Fibroblast of mammary gland (primary cell): ENCODE results near the gene CFL1.

Experiments
- DNase-seq: peaks from one replicate; pipeline ENCODE4 v3.0.0-alpha.2; 2010; ENCODE audit warnings: low read depth
- H3K4me3 ChIP-seq: 2 replicates; pipeline ENCODE4 v1.5.1; 2011; ENCODE audit warnings: low read depth, mild to moderate bottlenecking, low read length, moderate library complexity; ENCODE audit not compliant: control insufficient read depth
- CTCF ChIP-seq: conservative IDR thresholded peaks from 2 replicates; pipeline ENCODE4 v1.5.1; 2011; ENCODE audit warnings: low read depth, low read length, inconsistent platforms; ENCODE audit not compliant: control insufficient read depth, insufficient read depth

CFL1 gene

GRCh38 chr11:65867284-65868071 is 9.5 kb upstream of the CFL1 start:
- H3K4me3 ChIP-seq = no peak overlapping the region
- no peak for TF ChIP-seq CTCF
- no peak for DNase-seq

GRCh38 chr11:65866509-65867283 is 8.7 kb upstream of the CFL1 start:
- H3K4me3 ChIP-seq = no peak overlapping the region
- TF ChIP-seq CTCF = no peak
- no peak for DNase-seq

- DNase-seq = no peak
- no peak overlapping the region for H3K4me3 ChIP-seq
- no peak for TF ChIP-seq CTCF
Observed at GRCh38 chr11:65865550-65866172, 7.7 kb upstream of the CFL1 start.

- no peak overlapping the region for H3K4me3 ChIP-seq
- DNase-seq = no peak
- no peak for TF ChIP-seq CTCF
Observed at GRCh38 chr11:65864706-65865471, 6.9 kb upstream of the CFL1 start.

GRCh38 chr11:65863889-65864705 is 6.1 kb upstream of the CFL1 start:
- DNase-seq = no peak
- no peak overlapping the region for H3K4me3 ChIP-seq
- TF ChIP-seq CTCF = no peak
